Measurements from ENCODE around the gene PLCE1.

PLCE1 gene

DNA sequence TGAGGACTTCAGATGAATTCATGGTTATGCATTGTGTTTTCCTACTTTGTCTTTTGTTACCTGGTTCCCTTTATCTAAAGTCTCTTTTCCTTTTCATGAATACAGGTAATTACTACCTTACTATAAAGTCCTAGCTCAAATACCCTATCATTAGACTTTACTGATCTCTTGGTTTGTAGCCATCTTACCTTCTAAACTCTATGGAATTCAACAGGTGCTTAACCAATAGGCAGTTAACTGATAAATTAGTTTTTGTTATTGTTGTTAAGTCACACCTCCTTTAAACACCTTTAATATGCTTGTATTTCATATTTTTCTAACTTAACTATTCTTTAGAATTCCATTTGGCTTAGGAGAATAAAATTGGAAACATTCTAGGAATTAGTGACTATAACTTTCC, 30.7 kb downstream of the PLCE1 start:
- Histone ChIP-seq H3K27me3 (replicated peaks; ENCODE audit: insufficient read depth, low read length) (no peaks in the 10 kb centered on the region), H3K79me2 (ENCODE audit: low read length) (no peaks in the 10 kb centered on the region), H3K9me3 (replicated peaks; ENCODE audit: insufficient read depth, low read length) (no peaks in the 10 kb centered on the region), H4K20me1 (ENCODE audit: insufficient read depth, low read length) (no peaks in the 10 kb centered on the region), H3K4me1 (ENCODE audit: low read length) (no peaks in the 10 kb centered on the region), H2AFZ (ENCODE audit: low read length) (no peak overlapping the region), H3K4me2 (ENCODE audit: low read depth, low read length) (no peak overlapping the region), H3K9me2 (replicated peaks; ENCODE audit: insufficient read depth, low read length) (no peaks in the 10 kb centered on the region), H3K4me3 (ENCODE audit: low read length) (no peak overlapping the region), H3K36me3 (replicated peaks; ENCODE audit: insufficient read depth, low read length) (no peaks in the 10 kb centered on the region), H3F3A (ENCODE audit: insufficient read depth, low read length) (no peaks in the 10 kb centered on the region), H3K27ac (ENCODE audit: low read length) (no peak overlapping the region), H3K9ac (ENCODE audit: low read length) (no peak overlapping the region)
- no peak for DNase-seq
- TF ChIP-seq, protein P1, sequence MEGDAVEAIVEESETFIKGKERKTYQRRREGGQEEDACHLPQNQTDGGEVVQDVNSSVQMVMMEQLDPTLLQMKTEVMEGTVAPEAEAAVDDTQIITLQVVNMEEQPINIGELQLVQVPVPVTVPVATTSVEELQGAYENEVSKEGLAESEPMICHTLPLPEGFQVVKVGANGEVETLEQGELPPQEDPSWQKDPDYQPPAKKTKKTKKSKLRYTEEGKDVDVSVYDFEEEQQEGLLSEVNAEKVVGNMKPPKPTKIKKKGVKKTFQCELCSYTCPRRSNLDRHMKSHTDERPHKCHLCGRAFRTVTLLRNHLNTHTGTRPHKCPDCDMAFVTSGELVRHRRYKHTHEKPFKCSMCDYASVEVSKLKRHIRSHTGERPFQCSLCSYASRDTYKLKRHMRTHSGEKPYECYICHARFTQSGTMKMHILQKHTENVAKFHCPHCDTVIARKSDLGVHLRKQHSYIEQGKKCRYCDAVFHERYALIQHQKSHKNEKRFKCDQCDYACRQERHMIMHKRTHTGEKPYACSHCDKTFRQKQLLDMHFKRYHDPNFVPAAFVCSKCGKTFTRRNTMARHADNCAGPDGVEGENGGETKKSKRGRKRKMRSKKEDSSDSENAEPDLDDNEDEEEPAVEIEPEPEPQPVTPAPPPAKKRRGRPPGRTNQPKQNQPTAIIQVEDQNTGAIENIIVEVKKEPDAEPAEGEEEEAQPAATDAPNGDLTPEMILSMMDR (IDR thresholded peaks at IDR 0.05; ENCODE audit: low read length), result no peak
- TF ChIP-seq EZH2phosphoT487 (IDR thresholded peaks at IDR 0.05; ENCODE audit: low read length), result no peak
- TF ChIP-seq EZH2 (optimal IDR thresholded peaks at IDR 0.05; ENCODE audit: low read depth, low read length), result no peak

DNA sequence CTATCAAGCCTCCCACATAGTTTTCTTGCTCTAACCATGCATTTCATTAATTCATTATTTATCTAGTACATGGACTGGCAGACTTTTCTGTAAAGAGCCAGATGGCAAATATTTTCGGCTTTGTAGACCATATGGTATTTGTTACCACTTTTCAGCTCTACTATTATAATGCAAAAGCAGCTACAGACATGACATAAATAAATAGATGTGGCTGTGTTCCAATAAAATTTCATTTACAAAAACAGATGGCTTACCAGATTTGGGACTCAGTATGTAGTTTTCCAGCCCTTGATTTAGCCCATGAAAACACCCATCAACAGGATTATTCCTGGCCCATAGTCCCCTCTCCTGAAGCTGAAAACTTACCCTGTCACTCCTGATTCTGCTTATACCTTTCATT, 32.1 kb downstream of the PLCE1 start:
- Histone ChIP-seq H3K4me2 (ENCODE audit: low read depth, low read length) (no peak overlapping the region), H3K4me1 (ENCODE audit: low read length) (no peaks in the 10 kb centered on the region), H2AFZ (ENCODE audit: low read length) (no peak overlapping the region), H3F3A (ENCODE audit: insufficient read depth, low read length) (no peaks in the 10 kb centered on the region), H4K20me1 (ENCODE audit: insufficient read depth, low read length) (no peaks in the 10 kb centered on the region), H3K9me2 (replicated peaks; ENCODE audit: insufficient read depth, low read length) (no peaks in the 10 kb centered on the region), H3K79me2 (ENCODE audit: low read length) (no peaks in the 10 kb centered on the region), H3K27me3 (replicated peaks; ENCODE audit: insufficient read depth, low read length) (no peaks in the 10 kb centered on the region), H3K9me3 (replicated peaks; ENCODE audit: insufficient read depth, low read length) (no peaks in the 10 kb centered on the region), H3K27ac (ENCODE audit: low read length) (no peak overlapping the region), H3K36me3 (replicated peaks; ENCODE audit: insufficient read depth, low read length) (no peaks in the 10 kb centered on the region), H3K4me3 (ENCODE audit: low read length) (no peak overlapping the region), H3K9ac (ENCODE audit: low read length) (no peak overlapping the region)
- no peak for TF ChIP-seq EZH2 (optimal IDR thresholded peaks at IDR 0.05; ENCODE audit: low read depth, low read length)
- TF ChIP-seq, protein P1 (IDR thresholded peaks at IDR 0.05; ENCODE audit: low read length), result no peak
- TF ChIP-seq EZH2phosphoT487 (IDR thresholded peaks at IDR 0.05; ENCODE audit: low read length), result no peak
- no peak for DNase-seq

DNA sequence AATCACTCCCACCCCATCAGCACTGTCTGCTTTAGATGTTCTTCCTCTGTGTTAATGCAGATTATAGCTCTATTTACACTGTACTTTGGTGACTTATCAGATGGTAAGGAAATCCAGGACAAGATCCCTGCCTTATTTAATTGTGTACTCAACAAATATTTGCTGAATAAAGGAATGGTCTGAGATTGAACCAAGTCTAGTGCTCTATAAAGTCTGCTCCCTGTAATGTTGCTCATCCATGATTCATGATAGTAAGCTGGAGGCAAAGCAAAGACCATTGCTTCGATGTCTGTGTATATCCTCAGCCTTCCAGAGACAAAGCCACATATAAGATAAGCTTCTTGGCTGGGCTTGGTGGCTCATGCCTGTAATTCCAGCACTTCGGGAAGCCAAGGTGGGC, 33.5 kb downstream of the PLCE1 start:
- no peaks in the 10 kb centered on the region for H3K27me3 ChIP-seq (replicated peaks; ENCODE audit: insufficient read depth, low read length)
- no peaks in the 10 kb centered on the region for H3K79me2 ChIP-seq (ENCODE audit: low read length)
- H2AFZ ChIP-seq (ENCODE audit: low read length), result no peak overlapping the region
- H3K4me2 ChIP-seq (ENCODE audit: low read depth, low read length), result no peak overlapping the region
- DNase-seq, result no peak
- H4K20me1 ChIP-seq (ENCODE audit: insufficient read depth, low read length), result no peaks in the 10 kb centered on the region
- no peak for TF ChIP-seq EZH2phosphoT487 (IDR thresholded peaks at IDR 0.05; ENCODE audit: low read length)
- TF ChIP-seq, protein P1 (IDR thresholded peaks at IDR 0.05; ENCODE audit: low read length), result no peak
- no peak for TF ChIP-seq EZH2 (optimal IDR thresholded peaks at IDR 0.05; ENCODE audit: low read depth, low read length)
- H3K27ac ChIP-seq (ENCODE audit: low read length), result no peak overlapping the region
- H3K36me3 ChIP-seq (replicated peaks; ENCODE audit: insufficient read depth, low read length), result no peaks in the 10 kb centered on the region
- H3K9me3 ChIP-seq (replicated peaks; ENCODE audit: insufficient read depth, low read length), result no peaks in the 10 kb centered on the region
- H3K9me2 ChIP-seq (replicated peaks; ENCODE audit: insufficient read depth, low read length), result no peaks in the 10 kb centered on the region
- H3K9ac ChIP-seq (ENCODE audit: low read length), result no peak overlapping the region
- H3K4me1 ChIP-seq (ENCODE audit: low read length), result no peaks in the 10 kb centered on the region
- H3F3A ChIP-seq (ENCODE audit: insufficient read depth, low read length), result no peaks in the 10 kb centered on the region
- H3K4me3 ChIP-seq (ENCODE audit: low read length), result no peak overlapping the region

Data from MM.1S (cell line).